OCI-LY7 (cell line): Measurements from ENCODE around the gene PLXNA3. TPM values are rescaled to one million over a fixed set of nuclear protein-coding genes. Genes with fewer than 3 reads are reported as not detected.

ENCODE experiments used
- Bru-seq: library from RNA; stranded (reverse); fragments of 400-500 nt; gene quantifications from one replicate; lab custom pipeline; 2021; lab: Mats Ljungman, UMichigan
- BruChase-seq, 2 experiments: library from RNA; stranded (reverse); fragments of 400-500 nt; gene quantifications; one replicate each; lab custom pipeline; 2021; lab: Mats Ljungman, UMichigan
- BruUV-seq: library from RNA; stranded (reverse); fragments of 400-500 nt; replicated peaks from 2 replicates; lab custom pipeline; 2021; lab: Mats Ljungman, UMichigan
- CTCF ChIA-PET: fragments of 300-600 bp; sonication (Branson Sonifier 250); formaldehyde crosslinking; loops from one replicate; lab custom pipeline; 2022; ENCODE audit warnings: antibody characterized with exemption; ENCODE audit not compliant: unreplicated experiment; lab: Charles Lee
- POLR2A ChIA-PET: fragments of 300-600 bp; sonication (Branson Sonifier 250); formaldehyde crosslinking; loops from one replicate; lab custom pipeline; 2022; ENCODE audit warnings: antibody characterized with exemption; lab: Charles Lee
- DNase-seq: peaks from one replicate; pipeline ENCODE4 v3.0.0-alpha.2; 2015; ENCODE audit warnings: low spot score
- H2AFZ ChIP-seq: fragments of 200-600 bp; sonication (generic), shearing (Covaris generic); 2 replicates; pipeline ENCODE4 v1.6.1; 2014; ENCODE audit warnings: mild to moderate bottlenecking, antibody characterized with exemption, low read length, moderate library complexity
- H3K27ac ChIP-seq: fragments of 200-600 bp; sonication (generic); 2 replicates; pipeline ENCODE4 v1.5.1; 2014; ENCODE audit warnings: mixed run types, low read depth, mild to moderate bottlenecking, moderate library complexity, low read length, inconsistent platforms; ENCODE audit not compliant: poor library complexity, severe bottlenecking
- H3K36me3 ChIP-seq: fragments of 200-600 bp; sonication (generic); 2 replicates; pipeline ENCODE4 v1.6.1; 2014; ENCODE audit warnings: mild to moderate bottlenecking, antibody characterized with exemption, low read length, moderate library complexity, mixed read lengths; ENCODE audit not compliant: insufficient read depth
- H3K4me1 ChIP-seq: fragments of 200-600 bp; sonication (generic); 2 replicates; pipeline ENCODE4 v1.5.1; 2014; ENCODE audit warnings: mild to moderate bottlenecking, low read length; ENCODE audit not compliant: insufficient read depth, poor library complexity, severe bottlenecking
- H3K4me2 ChIP-seq: fragments of 200-600 bp; sonication (generic); 2 replicates; pipeline ENCODE4 v1.6.1; 2014; ENCODE audit warnings: mild to moderate bottlenecking, low read length
- H3K4me3 ChIP-seq: fragments of 200-600 bp; sonication (generic); 2 replicates; pipeline ENCODE4 v1.5.1; 2014; ENCODE audit warnings: mild to moderate bottlenecking, low read depth, low read length; ENCODE audit not compliant: poor library complexity, severe bottlenecking
- H3K79me2 ChIP-seq: fragments of 200-600 bp; sonication (generic); 2 replicates; pipeline ENCODE4 v1.6.1; 2016; ENCODE audit warnings: low read depth, mild to moderate bottlenecking, low read length, moderate library complexity, mixed read lengths; ENCODE audit not compliant: insufficient read depth
- H3K9me2 ChIP-seq: fragments of 200-600 bp; sonication (generic); 2 replicates; pipeline ENCODE4 v1.6.1; 2016; ENCODE audit warnings: mild to moderate bottlenecking, low read length, mixed read lengths; ENCODE audit not compliant: insufficient read depth
- H3K9me3 ChIP-seq: fragments of 200-600 bp; sonication (generic); 2 replicates; pipeline ENCODE4 v1.6.1; 2014; ENCODE audit warnings: mild to moderate bottlenecking, mixed run types, low read length, mixed read lengths
- H4K20me1 ChIP-seq: fragments of 200-600 bp; sonication (generic); 2 replicates; pipeline ENCODE4 v1.6.1; 2014; ENCODE audit warnings: mild to moderate bottlenecking, antibody characterized with exemption, low read length, moderate library complexity, mixed read lengths; ENCODE audit not compliant: insufficient read depth
- EZH2phosphoT487 ChIP-seq: fragments of 200-600 bp; sonication (generic); IDR thresholded peaks from 2 replicates; pipeline ENCODE4 v1.6.1; 2018; ENCODE audit warnings: low read depth, borderline replicate concordance, mild to moderate bottlenecking, mixed run types, antibody characterized with exemption, low read length, moderate library complexity, mixed read lengths
- intact Hi-C: fragments of 100-400 bp; cut with micrococcal nuclease; formaldehyde crosslinking; loops from one replicate; pipeline ENCODE4 v1.10.0; 2022; ENCODE audit not compliant: unreplicated experiment
- long read RNA-seq: library from polyadenylated mRNA; stranded (forward); transcript quantifications from one replicate; pipeline ENCODE4 v2.0.0, GENCODE V29; 2022
- total RNA-seq, 2 experiments: library from RNA; depleted of rRNA in 1 of 2; stranded (reverse); fragments of >200 nt in 1 of 2; shearing (Covaris generic) in 1 of 2; gene quantifications; 2 replicates each; pipeline ENCODE4 v1.2.3, GENCODE V29; 2014 to 2022
- TF ChIP-seq, protein P1 (sequence below): fragments of 200-600 bp; sonication (generic); conservative IDR thresholded peaks from 2 replicates; pipeline ENCODE4 v1.5.1; 2014; ENCODE audit warnings: mild to moderate bottlenecking, antibody characterized with exemption, low read length, moderate library complexity, mixed read lengths

Gene PLXNA3
- total RNA-seq (2014; rRNA removed; shearing (Covaris generic)), result 0.28 and 5.6 TPM in 2 replicates
- 5.2 and 8.0 TPM in 2 replicates for total RNA-seq (2022)
- Bru-seq, nascent RNA, result percentile 22 among the genes with signal in this experiment
- percentile 37 among the genes with signal in this experiment for BruChase-seq, experiment 1, labeled RNA remaining after a 6-hour chase
- BruChase-seq, experiment 2, labeled RNA remaining after a 2-hour chase, result percentile 35 among the genes with signal in this experiment
- long read RNA-seq, partial matches to known transcripts, result 1 of 2 reads
- long read RNA-seq, other reads (novel, unspliced or antisense), result 1 of 2 reads

DNA sequence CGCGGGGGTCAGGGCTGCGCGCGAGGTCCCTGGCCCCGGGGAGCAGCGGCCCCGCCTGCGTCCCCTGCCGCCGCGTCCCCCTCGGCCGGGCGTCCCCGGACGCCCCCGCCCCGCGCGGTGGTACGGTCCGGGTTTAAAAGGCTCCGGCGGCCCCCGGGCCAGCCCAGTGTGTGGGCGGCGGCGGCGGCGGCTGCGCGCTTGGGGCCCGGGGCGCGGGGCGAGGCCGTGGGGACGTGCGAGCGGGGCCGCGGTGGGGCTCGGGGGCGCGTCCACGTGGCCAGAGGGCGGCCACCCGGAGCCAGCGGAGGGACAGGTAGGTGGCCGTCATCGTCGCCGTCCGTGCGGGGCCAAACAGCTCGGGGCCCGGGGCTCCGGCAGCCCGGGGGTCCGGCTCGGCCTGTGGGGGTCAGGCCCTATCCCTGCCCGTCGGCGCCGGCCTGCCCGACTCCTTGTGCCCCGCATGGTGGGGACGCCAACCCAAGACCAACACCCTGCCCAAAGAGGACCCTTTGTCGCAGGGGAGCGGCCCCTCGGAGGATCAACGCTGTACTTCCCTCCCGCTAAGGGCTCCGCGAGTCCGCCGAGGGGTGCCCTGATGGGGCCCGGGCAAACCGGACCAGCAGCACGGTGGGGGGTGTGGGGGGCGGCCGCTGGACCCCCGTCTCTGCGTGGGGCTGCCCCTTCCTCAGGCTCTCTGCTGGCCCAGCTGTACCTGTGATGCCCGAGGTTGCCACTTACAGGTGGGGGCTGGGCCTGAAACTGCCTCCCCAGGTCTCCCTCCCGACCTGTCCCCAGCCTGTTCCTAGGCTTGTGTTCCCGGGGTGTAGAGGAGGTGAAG lies at the start of gene PLXNA3:
Gene PLXNA3, plus strand, starts transcription at position 166 of the 838 bp plus-strand sequence. CDS start 1,903 bp downstream, outside the sequence.
- no peaks in the 10 kb centered on the region for H3K9me2 ChIP-seq
- H2AFZ ChIP-seq, result peak within 1 kb of the TSS; percentile 61; the same call in 1 of the 2 replicates
- H3K27ac ChIP-seq, result no peak within 1 kb of the TSS
- ChIA-PET POLR2A (interaction anchor here (0.7 kb wide), 1 partner anchor 23 kb away, joined by 3 read pairs; no protein-coding TSS in a partner anchor), CTCF (no interaction called here)
- H3K4me3 ChIP-seq, result peak within 1 kb of the TSS; percentile 61
- H3K4me2 ChIP-seq, result peak within 1 kb of the TSS; percentile 64
- no peaks in the 10 kb centered on the region for H3K9me3 ChIP-seq
- H3K79me2 ChIP-seq, result no peaks in the 10 kb centered on the region
- intact Hi-C loops, result no loop called here
- TF ChIP-seq, protein P1, sequence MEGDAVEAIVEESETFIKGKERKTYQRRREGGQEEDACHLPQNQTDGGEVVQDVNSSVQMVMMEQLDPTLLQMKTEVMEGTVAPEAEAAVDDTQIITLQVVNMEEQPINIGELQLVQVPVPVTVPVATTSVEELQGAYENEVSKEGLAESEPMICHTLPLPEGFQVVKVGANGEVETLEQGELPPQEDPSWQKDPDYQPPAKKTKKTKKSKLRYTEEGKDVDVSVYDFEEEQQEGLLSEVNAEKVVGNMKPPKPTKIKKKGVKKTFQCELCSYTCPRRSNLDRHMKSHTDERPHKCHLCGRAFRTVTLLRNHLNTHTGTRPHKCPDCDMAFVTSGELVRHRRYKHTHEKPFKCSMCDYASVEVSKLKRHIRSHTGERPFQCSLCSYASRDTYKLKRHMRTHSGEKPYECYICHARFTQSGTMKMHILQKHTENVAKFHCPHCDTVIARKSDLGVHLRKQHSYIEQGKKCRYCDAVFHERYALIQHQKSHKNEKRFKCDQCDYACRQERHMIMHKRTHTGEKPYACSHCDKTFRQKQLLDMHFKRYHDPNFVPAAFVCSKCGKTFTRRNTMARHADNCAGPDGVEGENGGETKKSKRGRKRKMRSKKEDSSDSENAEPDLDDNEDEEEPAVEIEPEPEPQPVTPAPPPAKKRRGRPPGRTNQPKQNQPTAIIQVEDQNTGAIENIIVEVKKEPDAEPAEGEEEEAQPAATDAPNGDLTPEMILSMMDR, result no peak
- TF ChIP-seq EZH2phosphoT487, result no peak
- peak; percentile 48 for DNase-seq
- H4K20me1 ChIP-seq, result no peaks in the 10 kb centered on the region
- peaks cover 9% of the 10 kb centered on the region for H3K4me1 ChIP-seq
- H3K36me3 ChIP-seq, result no peaks in the 10 kb centered on the region
- no TSS peak for BruUV-seq

DNA sequence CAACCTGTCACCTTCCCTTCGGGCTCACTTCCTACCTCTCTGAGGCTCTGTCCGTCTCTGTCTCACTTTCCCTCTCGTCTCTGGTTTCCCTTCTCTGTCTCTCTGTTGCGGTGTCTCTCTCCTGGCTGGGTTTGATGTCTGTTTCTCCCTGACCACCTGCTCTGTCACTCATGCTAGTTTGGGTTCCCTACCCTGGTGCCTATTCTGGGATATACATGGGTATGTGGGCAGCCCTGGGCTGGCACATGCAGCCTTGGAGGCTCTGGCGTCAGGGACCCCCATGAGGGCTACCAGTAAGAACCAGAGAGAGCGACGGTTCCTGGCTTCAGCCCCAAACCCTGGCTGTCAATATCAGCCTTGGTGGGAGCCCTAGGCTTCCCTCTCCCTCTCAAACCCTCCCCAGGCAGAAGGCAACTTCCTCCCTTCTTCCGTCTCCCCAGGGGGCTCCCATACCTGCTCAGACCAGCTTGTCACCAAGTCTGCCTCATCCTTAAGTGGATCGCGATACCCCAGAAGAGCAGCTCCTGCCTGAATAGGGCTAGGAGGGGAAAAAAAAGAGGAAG lies 49.3 kb upstream of the PLXNA3 start:
- BruUV-seq, result no TSS peak

More for the DNA sequence above, 49.3 kb upstream of the PLXNA3 start:
- no peak for DNase-seq
- intact Hi-C loops, result no loop called here
- peak overlapping the region; percentile 3 for H3K4me3 ChIP-seq
- peaks cover 6% of the 10 kb centered on the region; the same call in 1 of the 2 replicates for H3K36me3 ChIP-seq
- peak overlapping the region; percentile 36; the same call in 1 of the 2 replicates for H2AFZ ChIP-seq
- peak overlapping the region; percentile 60 for H3K4me2 ChIP-seq
- H3K79me2 ChIP-seq, result no peaks in the 10 kb centered on the region
- H3K4me1 ChIP-seq, result peaks cover 24% of the 10 kb centered on the region
- H4K20me1 ChIP-seq, result no peaks in the 10 kb centered on the region
- TF ChIP-seq, protein P1, result no peak
- no peak for TF ChIP-seq EZH2phosphoT487
- ChIA-PET POLR2A (no interaction called here), CTCF (no interaction called here)
- H3K27ac ChIP-seq, result no peak overlapping the region
- no peaks in the 10 kb centered on the region for H3K9me3 ChIP-seq
- H3K9me2 ChIP-seq, result no peaks in the 10 kb centered on the region
